ENCODE results near the gene TACO1.
A peak's percentile ranks its signal among the peaks of the same experiment; 100 is the strongest.

Gene TACO1

DNA sequence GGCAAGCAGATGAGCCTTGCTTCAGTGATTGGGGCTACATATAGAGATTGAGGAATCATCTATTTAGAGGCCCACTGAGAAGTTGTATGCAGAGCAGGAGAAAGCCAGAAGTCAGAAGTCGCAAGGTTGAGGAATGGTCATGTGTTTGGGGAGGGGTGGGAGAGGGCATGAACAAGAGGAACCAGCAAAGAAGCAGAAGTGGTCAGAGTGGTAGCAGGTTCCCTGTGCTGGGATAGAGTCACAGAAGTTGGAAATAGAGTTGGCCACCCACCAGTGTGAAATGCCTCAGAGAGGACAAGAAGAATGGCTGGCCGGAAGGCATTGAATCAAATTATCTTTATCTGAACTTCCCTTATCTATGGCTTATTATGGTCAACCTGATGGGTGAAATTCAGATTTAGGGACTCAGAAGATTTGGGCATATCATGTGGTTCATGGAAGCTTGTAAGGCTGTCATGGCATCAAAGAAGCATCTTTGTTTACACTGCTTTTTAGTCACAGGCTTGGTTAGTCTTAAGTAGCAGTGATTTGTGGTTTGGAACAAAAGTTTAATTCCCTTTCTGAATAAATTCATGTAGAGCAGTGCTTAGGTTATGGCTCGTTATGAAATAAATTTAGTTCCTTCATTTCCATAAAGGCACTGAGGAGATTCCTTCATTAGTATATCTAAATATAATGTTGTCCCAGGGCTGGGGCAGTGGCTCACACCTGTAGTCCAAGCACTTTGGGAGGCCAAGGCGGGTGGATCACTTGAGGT lies 41.2 kb downstream of the TACO1 start:
- no peak for DNase-seq (ENCODE audit: low read depth)
- no peak overlapping the region for H3K4me3 ChIP-seq (ENCODE audit: low read depth, low read length)
- TF ChIP-seq, protein P1, sequence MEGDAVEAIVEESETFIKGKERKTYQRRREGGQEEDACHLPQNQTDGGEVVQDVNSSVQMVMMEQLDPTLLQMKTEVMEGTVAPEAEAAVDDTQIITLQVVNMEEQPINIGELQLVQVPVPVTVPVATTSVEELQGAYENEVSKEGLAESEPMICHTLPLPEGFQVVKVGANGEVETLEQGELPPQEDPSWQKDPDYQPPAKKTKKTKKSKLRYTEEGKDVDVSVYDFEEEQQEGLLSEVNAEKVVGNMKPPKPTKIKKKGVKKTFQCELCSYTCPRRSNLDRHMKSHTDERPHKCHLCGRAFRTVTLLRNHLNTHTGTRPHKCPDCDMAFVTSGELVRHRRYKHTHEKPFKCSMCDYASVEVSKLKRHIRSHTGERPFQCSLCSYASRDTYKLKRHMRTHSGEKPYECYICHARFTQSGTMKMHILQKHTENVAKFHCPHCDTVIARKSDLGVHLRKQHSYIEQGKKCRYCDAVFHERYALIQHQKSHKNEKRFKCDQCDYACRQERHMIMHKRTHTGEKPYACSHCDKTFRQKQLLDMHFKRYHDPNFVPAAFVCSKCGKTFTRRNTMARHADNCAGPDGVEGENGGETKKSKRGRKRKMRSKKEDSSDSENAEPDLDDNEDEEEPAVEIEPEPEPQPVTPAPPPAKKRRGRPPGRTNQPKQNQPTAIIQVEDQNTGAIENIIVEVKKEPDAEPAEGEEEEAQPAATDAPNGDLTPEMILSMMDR (IDR thresholded peaks at IDR 0.05; ENCODE audit: low read depth, low read length, missing control alignments) = no peak
- in situ Hi-C loops (cut with HindIII; ENCODE audit: low sequenced_read_pairs) = no loop called here

DNA sequence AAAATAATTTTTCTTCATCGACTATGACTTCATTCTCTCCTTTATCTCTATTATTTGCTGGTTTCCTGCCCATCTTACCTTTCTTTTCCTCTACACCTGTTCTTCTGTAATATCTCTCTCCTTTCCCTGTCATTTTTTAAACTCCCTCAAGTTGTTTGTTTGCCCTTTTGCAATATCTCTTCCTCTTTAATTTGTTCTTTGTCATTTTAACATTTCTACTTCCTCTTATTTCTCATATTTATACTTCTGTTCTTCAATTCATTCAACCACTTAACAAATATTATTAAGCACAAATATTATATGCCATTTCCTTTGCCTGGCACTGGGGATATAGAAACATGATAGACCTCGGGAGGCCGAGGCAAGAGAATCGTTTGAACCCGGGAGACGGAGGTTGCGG lies 44.2 kb downstream of the TACO1 start:
- H3K4me3 ChIP-seq (ENCODE audit: low read depth, low read length) = no peak overlapping the region
- in situ Hi-C loops (cut with HindIII; ENCODE audit: low sequenced_read_pairs) = no loop called here
- no peak for DNase-seq (ENCODE audit: low read depth)
- TF ChIP-seq, protein P1 (IDR thresholded peaks at IDR 0.05; ENCODE audit: low read depth, low read length, missing control alignments) = no peak

DNA sequence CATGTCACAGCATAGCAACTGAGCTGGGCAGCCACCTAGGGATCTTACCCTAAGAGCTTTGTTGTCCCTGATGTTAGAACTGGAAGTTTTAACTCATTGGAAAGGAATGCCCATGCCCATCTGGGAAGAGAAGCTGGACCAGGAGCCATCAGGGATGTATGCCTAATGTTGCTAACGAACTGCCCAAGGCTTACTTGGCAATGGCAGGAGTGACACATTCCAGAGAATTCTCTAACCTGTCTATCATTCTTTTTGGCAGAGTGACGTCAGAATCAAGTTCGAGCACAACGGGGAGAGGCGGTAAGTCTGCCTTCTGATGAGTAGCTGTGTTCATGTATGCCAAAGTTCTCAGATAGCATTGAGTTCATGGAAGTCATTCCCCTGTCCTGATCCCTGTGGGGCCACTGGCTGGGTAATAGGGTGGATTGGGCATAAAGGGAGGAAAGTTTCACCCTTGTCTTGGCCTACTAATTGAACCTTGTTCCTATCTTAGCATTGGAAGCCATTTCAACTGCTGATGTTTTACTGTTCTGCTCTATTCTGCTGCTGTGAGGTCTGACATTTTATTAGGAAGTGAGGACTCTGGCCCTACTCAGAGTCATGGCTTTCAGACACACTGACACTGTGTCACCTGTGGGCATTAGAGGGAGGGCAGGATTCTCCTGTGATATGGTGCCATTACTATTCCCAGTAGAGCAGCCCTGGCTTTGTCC lies 45.2 kb downstream of the TACO1 start:
- TF ChIP-seq, protein P1 (IDR thresholded peaks at IDR 0.05; ENCODE audit: low read depth, low read length, missing control alignments) = no peak
- no peak for DNase-seq (ENCODE audit: low read depth)
- H3K4me3 ChIP-seq (ENCODE audit: low read depth, low read length) = no peak overlapping the region
- in situ Hi-C loops (cut with HindIII; ENCODE audit: low sequenced_read_pairs) = no loop called here

- DNase-seq (ENCODE audit: low read depth) = no peak
- no peak overlapping the region for H3K4me3 ChIP-seq (ENCODE audit: low read depth, low read length)
- in situ Hi-C loops (cut with HindIII; ENCODE audit: low sequenced_read_pairs) = no loop called here
- TF ChIP-seq, protein P1 (IDR thresholded peaks at IDR 0.05; ENCODE audit: low read depth, low read length, missing control alignments) = no peak
Measured at GRCh38 chr17:63646488-63646806, 45.8 kb downstream of the TACO1 start.

DNA sequence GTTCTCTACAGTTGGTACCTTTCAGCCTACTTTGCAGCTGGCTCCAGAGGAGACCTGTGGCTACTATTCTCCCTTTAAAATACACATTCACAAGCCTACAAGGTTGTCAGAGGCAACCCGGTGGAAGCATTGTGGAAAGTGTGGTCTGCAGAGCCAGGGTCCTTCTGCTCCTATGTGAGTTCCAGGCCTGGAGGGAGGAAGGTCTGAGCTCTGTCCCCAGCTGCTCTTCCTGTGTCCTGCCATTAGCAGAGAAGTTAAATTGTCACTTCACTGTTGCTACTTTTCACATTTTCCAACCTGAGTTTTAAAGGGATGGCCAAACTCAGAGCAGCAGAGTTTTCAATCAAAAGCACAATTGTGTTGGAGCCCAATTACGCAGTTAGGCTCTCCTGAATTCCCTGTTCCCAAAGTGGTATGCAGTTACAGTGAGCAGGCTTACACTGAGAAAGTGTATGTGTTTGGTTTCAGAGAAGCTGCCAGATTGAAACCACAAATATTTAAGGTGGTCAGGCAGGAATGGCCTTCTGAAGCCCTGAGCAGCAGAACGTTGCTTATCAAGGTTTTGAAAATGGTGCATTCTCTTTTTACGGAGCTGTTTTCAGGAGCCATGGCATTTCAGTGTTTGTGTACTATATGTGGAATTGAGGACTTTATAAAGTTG lies 46.5 kb downstream of the TACO1 start:
- no peak overlapping the region for H3K4me3 ChIP-seq (ENCODE audit: low read depth, low read length)
- TF ChIP-seq, protein P1 (IDR thresholded peaks at IDR 0.05; ENCODE audit: low read depth, low read length, missing control alignments) = no peak
- DNase-seq (ENCODE audit: low read depth) = peak; percentile 97
- in situ Hi-C loops (cut with HindIII; ENCODE audit: low sequenced_read_pairs) = no loop called here

- TF ChIP-seq, protein P1 (IDR thresholded peaks at IDR 0.05; ENCODE audit: low read depth, low read length, missing control alignments) = no peak
- in situ Hi-C loops (cut with HindIII; ENCODE audit: low sequenced_read_pairs) = no loop called here
- no peak overlapping the region for H3K4me3 ChIP-seq (ENCODE audit: low read depth, low read length)
- DNase-seq (ENCODE audit: low read depth) = peak; percentile 46
Measured at GRCh38 chr17:63647936-63648335, 47.2 kb downstream of the TACO1 start.
